Astrocyte of the spinal cord (primary cell): ENCODE results near the gene SH3BGR.

Experiments used
- DNase-seq: peaks from one replicate; pipeline ENCODE4 v3.0.0; 2011; ENCODE audit warnings: low read depth, low spot score
- H3K4me3 ChIP-seq: 2 replicates; pipeline ENCODE4 v1.5.1; 2011; ENCODE audit warnings: low read depth, mild to moderate bottlenecking, low read length, moderate library complexity
- in situ Hi-C: cut with HindIII; loops from 2 replicates; pipeline ENCODE4 v1.10.0; 2017; ENCODE audit warnings: low sequenced_read_pairs
- TF ChIP-seq, protein P1 (sequence below): IDR thresholded peaks from 2 replicates; pipeline ENCODE4 v1.5.1; 2012; ENCODE audit warnings: low read depth, mild to moderate bottlenecking, low read length, inconsistent platforms

The SH3BGR gene

GRCh38 chr21:39461419-39461818, 9.6 kb downstream of the SH3BGR start:
- H3K4me3 ChIP-seq = no peak overlapping the region
- TF ChIP-seq, protein P1, sequence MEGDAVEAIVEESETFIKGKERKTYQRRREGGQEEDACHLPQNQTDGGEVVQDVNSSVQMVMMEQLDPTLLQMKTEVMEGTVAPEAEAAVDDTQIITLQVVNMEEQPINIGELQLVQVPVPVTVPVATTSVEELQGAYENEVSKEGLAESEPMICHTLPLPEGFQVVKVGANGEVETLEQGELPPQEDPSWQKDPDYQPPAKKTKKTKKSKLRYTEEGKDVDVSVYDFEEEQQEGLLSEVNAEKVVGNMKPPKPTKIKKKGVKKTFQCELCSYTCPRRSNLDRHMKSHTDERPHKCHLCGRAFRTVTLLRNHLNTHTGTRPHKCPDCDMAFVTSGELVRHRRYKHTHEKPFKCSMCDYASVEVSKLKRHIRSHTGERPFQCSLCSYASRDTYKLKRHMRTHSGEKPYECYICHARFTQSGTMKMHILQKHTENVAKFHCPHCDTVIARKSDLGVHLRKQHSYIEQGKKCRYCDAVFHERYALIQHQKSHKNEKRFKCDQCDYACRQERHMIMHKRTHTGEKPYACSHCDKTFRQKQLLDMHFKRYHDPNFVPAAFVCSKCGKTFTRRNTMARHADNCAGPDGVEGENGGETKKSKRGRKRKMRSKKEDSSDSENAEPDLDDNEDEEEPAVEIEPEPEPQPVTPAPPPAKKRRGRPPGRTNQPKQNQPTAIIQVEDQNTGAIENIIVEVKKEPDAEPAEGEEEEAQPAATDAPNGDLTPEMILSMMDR = no peak
- DNase-seq = no peak
- in situ Hi-C loops = no loop called here

GRCh38 chr21:39463308-39463707, 11.5 kb downstream of the SH3BGR start:
- in situ Hi-C loops = no loop called here
- TF ChIP-seq, protein P1 = no peak
- no peak for DNase-seq
- no peak overlapping the region for H3K4me3 ChIP-seq

DNA sequence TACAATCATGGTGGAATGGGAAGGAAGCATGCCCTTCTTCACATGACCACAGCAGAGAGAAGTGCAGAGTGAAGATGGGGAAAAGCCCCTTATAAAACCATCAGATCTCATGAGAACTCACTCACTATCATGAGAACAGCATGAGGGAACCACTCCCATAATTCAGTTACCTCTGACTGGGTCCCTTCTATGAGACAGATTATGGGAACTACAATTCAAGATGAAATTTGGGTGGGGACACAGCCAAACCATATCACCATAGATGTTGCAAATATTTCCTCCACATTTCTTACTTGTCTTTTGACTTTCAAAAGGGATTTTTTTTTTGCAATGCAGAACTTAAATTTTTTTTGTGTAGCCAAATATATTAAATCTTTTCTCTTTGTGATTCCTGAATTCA, 14.8 kb downstream of the SH3BGR start:
- DNase-seq = no peak
- in situ Hi-C loops = no loop called here
- TF ChIP-seq, protein P1 = no peak
- H3K4me3 ChIP-seq = no peak overlapping the region

DNA sequence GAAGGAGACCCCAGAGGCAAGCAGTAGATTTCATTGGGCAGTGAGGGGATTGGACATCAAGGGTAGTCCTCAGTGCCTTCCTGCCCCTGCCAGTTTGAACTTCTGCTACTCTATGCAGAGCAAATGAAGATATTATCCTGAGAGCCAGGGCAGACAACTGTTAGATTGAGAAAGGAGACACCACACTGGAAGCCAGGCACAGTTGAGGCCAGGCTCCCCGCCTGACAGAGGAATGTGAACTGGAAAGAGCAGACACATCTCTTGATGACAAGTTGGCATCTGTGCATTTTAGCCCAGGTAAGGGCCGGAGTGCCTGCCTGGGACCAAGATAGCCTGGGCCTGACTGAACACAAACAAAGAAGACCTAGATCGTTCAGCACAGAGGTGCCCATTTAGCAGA, 16.0 kb downstream of the SH3BGR start:
- TF ChIP-seq, protein P1 = no peak
- no peak overlapping the region for H3K4me3 ChIP-seq
- no peak for DNase-seq
- in situ Hi-C loops = no loop called here

- no peak for DNase-seq
- in situ Hi-C loops = no loop called here
Observed at GRCh38 chr21:39468559-39468958, 16.8 kb downstream of the SH3BGR start.

GRCh38 chr21:39471598-39471997, 19.8 kb downstream of the SH3BGR start:
- H3K4me3 ChIP-seq = no peak overlapping the region
- DNase-seq = no peak
- in situ Hi-C loops = no loop called here
- TF ChIP-seq, protein P1 = no peak

More at GRCh38 chr21:39468559-39468958, 16.8 kb downstream of the SH3BGR start:
- TF ChIP-seq, protein P1 = no peak
- no peak overlapping the region for H3K4me3 ChIP-seq

DNA sequence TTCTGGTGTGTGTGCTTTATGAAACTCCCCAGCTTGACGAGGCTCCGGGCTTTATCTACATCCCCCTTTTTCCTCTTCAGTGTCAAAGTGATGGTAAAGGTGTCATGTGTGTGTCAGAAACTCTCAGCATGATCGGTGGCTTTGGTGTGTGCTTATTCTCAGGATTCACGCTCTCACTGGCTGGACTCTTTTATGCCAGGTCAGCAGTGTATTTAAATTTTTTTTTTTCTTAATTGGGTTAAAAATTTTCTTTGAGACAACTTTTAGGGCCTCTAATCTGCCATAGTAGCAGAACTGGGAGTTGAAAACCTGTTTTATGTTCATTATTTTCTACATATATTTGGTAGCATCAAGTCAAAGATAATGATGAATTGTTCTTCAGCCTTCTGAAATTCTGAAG, 21.0 kb downstream of the SH3BGR start:
- DNase-seq = no peak
- TF ChIP-seq, protein P1 = no peak
- in situ Hi-C loops = no loop called here
- H3K4me3 ChIP-seq = no peak overlapping the region
